ENCODE results near the gene PRM1. TPM values are rescaled to one million over a fixed set of nuclear protein-coding genes. Genes with fewer than 3 reads are reported as not detected.
A peak's percentile ranks its signal among the peaks of the same experiment; 100 is the strongest.

PRM1 gene
- total RNA-seq, 1 experiment from 2014 or later = not detected

DNA sequence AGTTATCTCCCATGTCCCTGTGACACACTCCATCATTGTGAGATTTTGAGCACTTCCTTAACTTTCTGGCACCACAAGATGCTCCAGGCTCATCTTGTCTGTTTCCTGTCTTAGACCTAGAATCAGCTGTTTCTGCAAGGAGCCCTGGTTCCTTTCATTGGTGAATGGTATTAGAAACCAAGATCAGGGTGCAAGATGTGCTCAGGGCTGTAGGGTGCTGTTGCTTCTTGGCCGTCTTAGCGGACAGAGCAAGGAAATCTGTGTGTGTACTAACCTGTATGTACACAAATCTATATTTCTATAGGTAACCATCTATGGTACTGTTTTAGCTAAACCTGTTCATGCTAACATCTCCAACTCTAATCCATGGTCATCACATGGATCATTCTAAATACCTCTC, 8.1 kb upstream of the PRM1 start:
- H3K9me3 ChIP-seq (ENCODE audit: control insufficient read depth, insufficient read depth, low read depth, low read length) = no peaks in the 10 kb centered on the region
- no TSS peak for BruUV-seq (replicated peaks)
- ATAC-seq (no peak), DNase-seq (ENCODE audit: low read depth, low spot score) (no peak)
- ChIA-PET POLR2A (no interaction called here), CTCF (no interaction called here)
- no peaks in the 10 kb centered on the region for H3K4me1 ChIP-seq (ENCODE audit: control insufficient read depth, insufficient read depth, low read length)
- H3K27me3 ChIP-seq (ENCODE audit: control insufficient read depth, insufficient read depth, low read length) = no peaks in the 10 kb centered on the region
- intact Hi-C loops (cut with micrococcal nuclease; ENCODE audit: unreplicated experiment) (no loop called here), in situ Hi-C loops (cut with HindIII; ENCODE audit: low pct_unique_long_range_greater_than_20kb, low sequenced_read_pairs) (no loop called here)
- H3K4me3 ChIP-seq (ENCODE audit: low read depth in 2 of 2, low read length in 2 of 2) = no peak overlapping the region
- no peak overlapping the region for H3K27ac ChIP-seq (ENCODE audit: low read length)
- H3K36me3 ChIP-seq (ENCODE audit: control insufficient read depth, insufficient read depth, low read length) = no peaks in the 10 kb centered on the region
- TF ChIP-seq, protein P1, sequence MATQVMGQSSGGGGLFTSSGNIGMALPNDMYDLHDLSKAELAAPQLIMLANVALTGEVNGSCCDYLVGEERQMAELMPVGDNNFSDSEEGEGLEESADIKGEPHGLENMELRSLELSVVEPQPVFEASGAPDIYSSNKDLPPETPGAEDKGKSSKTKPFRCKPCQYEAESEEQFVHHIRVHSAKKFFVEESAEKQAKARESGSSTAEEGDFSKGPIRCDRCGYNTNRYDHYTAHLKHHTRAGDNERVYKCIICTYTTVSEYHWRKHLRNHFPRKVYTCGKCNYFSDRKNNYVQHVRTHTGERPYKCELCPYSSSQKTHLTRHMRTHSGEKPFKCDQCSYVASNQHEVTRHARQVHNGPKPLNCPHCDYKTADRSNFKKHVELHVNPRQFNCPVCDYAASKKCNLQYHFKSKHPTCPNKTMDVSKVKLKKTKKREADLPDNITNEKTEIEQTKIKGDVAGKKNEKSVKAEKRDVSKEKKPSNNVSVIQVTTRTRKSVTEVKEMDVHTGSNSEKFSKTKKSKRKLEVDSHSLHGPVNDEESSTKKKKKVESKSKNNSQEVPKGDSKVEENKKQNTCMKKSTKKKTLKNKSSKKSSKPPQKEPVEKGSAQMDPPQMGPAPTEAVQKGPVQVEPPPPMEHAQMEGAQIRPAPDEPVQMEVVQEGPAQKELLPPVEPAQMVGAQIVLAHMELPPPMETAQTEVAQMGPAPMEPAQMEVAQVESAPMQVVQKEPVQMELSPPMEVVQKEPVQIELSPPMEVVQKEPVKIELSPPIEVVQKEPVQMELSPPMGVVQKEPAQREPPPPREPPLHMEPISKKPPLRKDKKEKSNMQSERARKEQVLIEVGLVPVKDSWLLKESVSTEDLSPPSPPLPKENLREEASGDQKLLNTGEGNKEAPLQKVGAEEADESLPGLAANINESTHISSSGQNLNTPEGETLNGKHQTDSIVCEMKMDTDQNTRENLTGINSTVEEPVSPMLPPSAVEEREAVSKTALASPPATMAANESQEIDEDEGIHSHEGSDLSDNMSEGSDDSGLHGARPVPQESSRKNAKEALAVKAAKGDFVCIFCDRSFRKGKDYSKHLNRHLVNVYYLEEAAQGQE (IDR thresholded peaks at IDR 0.05; ENCODE audit: insufficient read depth in 1 of 2, low read depth in 2 of 2, low read length in 1 of 2) = no peak
- TF ChIP-seq POLR2AphosphoS5 (IDR thresholded peaks at IDR 0.05; ENCODE audit: low read depth, low read length) (no peak), TCF7L2 (IDR thresholded peaks at IDR 0.05; ENCODE audit: low read depth, low read length) (no peak), SIN3A (IDR thresholded peaks at IDR 0.05; ENCODE audit: borderline replicate concordance, insufficient read depth, low read depth, low read length) (no peak)
- TF ChIP-seq, protein P2, sequence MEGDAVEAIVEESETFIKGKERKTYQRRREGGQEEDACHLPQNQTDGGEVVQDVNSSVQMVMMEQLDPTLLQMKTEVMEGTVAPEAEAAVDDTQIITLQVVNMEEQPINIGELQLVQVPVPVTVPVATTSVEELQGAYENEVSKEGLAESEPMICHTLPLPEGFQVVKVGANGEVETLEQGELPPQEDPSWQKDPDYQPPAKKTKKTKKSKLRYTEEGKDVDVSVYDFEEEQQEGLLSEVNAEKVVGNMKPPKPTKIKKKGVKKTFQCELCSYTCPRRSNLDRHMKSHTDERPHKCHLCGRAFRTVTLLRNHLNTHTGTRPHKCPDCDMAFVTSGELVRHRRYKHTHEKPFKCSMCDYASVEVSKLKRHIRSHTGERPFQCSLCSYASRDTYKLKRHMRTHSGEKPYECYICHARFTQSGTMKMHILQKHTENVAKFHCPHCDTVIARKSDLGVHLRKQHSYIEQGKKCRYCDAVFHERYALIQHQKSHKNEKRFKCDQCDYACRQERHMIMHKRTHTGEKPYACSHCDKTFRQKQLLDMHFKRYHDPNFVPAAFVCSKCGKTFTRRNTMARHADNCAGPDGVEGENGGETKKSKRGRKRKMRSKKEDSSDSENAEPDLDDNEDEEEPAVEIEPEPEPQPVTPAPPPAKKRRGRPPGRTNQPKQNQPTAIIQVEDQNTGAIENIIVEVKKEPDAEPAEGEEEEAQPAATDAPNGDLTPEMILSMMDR (IDR thresholded peaks at IDR 0.05) = no peak

DNA sequence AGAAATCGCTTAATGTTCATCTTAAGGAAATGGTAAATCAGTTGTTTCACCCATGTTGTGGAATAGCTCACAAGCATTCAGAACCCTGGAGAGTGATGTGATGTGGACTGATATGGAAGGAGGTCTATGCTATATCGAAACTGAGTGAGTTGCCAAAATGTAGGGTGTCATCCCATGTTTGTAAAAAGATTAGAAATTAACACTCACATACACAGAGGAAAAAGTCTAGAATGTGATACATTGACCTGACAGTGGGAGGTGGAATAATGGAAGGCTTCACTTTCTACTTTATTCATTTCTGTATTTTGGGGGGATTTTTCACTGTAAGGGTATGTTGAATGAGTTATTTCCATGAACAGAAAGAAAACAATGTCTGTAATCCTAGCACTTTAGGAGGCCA, 4.7 kb upstream of the PRM1 start:
- ChIA-PET POLR2A (no interaction called here), CTCF (interaction anchor here (0.7 kb wide), 1 partner anchor 87 kb away, joined by 4 read pairs; no protein-coding TSS in a partner anchor)
- no peaks in the 10 kb centered on the region for H3K36me3 ChIP-seq (ENCODE audit: control insufficient read depth, insufficient read depth, low read length)
- no TSS peak for BruUV-seq (replicated peaks)
- no peak overlapping the region for H3K27ac ChIP-seq (ENCODE audit: low read length)
- H3K9me3 ChIP-seq (ENCODE audit: control insufficient read depth, insufficient read depth, low read depth, low read length) = no peaks in the 10 kb centered on the region
- H3K4me3 ChIP-seq (ENCODE audit: low read depth in 2 of 2, low read length in 2 of 2) = no peak overlapping the region
- DNase-seq (ENCODE audit: low read depth, low spot score) (no peak), ATAC-seq (no peak)
- H3K27me3 ChIP-seq (ENCODE audit: control insufficient read depth, insufficient read depth, low read length) = no peaks in the 10 kb centered on the region
- TF ChIP-seq POLR2AphosphoS5 (IDR thresholded peaks at IDR 0.05; ENCODE audit: low read depth, low read length) = no peak
- TF ChIP-seq, protein P1 (IDR thresholded peaks at IDR 0.05; ENCODE audit: insufficient read depth in 1 of 2, low read depth in 2 of 2, low read length in 1 of 2) = peak in 1 of 2 experiments; percentile 58; a peak in 1 of 4 replicates
- in situ Hi-C loops (cut with HindIII; ENCODE audit: low pct_unique_long_range_greater_than_20kb, low sequenced_read_pairs) (no loop called here), intact Hi-C loops (cut with micrococcal nuclease; ENCODE audit: unreplicated experiment) (no loop called here)
- H3K4me1 ChIP-seq (ENCODE audit: control insufficient read depth, insufficient read depth, low read length) = no peaks in the 10 kb centered on the region

Measured in Panc1 (cell line).